HG02642 (cell line): ENCODE data around the gene JMJD4.

Experiments used
- ATAC-seq: cut with Tn5 transposase; IDR thresholded peaks from one replicate; pipeline ENCODE4 v1.9.1; 2021; ENCODE audit warnings: mild to moderate bottlenecking; ENCODE audit not compliant: unreplicated experiment, poor library complexity

JMJD4 gene

GRCh38 chr1:227753999-227754711, 19.1 kb upstream of the JMJD4 start:
- ATAC-seq: no peak

GRCh38 chr1:227749916-227750710, 15.0 kb upstream of the JMJD4 start:
- ATAC-seq: no peak

DNA sequence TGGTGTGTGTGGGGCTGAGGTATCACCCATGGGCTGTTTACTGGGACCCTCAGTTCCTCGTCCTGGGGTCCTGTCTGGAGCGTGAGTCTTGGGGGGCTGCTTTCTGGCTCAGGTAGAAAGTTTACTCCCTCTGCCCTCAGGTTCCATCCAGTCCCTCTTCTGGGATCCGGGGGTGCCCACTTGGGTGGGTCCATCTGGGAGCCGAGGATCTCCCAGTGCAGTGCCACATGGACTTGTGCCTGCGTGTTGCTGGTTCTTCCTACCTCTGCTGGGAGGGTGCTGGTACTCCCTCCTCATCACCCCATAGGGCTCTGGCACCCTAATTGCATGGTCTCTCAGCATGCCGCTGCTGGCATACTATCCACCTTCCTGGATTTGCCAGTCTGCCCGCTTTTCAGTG, 14.1 kb upstream of the JMJD4 start:
- ATAC-seq: no peak

DNA sequence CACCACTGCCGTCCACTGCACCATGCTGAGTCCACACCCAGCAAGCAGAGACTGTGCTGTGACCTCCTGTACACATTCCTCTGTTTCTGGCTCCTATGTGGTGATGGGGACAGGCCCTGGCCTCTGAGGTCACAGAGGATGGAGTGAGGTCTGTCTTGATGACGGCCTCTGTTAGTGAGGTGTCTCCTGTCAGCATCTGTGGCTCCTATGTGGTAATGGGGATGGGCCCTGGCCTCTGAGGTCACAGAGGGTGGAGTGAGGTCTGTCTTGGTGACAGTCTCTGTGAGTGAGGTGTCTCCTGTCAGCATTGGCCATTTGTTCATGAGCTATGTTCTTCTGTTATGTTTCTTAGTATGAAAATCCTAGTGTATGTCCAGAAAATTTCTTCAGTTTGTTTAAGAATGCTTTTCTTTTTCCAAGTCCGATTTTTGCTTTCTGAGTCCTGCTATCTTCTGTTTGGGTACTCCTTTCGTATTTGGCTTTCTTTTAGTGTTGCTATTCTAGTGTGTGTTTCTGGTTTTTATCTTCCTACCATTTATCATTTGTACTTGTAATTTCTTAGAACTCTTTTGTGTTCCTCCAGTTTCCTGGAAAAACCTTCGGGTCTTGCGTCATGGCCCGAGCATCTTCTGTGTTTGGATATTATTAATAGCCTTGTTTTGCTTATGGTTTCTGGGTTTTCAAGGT, 13.5 kb upstream of the JMJD4 start:
- no peak for ATAC-seq

GRCh38 chr1:227747948-227748495, 12.9 kb upstream of the JMJD4 start:
- no peak for ATAC-seq

DNA sequence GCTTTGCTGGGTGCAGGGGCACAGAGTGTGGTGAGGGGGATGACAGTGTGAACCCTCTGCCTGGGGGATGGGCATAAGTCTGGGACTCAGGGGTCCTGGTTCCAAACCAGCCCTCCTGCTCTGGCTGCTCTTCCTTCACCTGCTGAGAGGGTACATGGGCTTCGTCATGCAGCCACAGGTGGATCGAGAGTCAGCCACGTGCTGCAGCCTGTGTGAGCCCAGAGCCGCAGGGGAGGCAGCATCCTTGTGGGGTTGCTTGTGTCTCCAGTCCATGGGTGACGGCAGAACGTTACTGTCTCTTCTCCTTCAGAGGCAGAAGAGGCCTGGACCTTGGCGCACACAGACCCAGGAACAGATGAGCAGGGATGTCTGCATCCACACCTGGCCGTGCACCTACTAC, 12.3 kb upstream of the JMJD4 start:
- no peak for ATAC-seq

DNA sequence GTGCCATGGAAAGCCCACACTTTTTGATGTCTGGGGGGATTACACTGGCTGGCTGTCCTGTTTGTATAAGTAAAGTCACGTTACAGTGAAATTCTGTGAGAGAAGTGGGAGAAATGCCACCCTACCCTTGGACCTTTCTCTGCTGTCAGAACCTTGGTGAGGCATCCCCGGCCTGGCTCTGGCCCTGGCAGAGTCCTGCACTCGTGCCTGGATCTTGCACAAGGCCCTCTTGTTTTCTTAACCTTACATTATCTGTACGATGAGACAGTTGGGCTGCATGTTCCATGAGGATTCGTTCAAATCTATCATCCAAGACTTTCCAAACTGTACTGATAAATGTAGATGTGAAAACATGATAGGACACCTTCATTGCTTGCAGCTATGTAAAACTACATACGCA, 11.6 kb upstream of the JMJD4 start:
- ATAC-seq: no peak

DNA sequence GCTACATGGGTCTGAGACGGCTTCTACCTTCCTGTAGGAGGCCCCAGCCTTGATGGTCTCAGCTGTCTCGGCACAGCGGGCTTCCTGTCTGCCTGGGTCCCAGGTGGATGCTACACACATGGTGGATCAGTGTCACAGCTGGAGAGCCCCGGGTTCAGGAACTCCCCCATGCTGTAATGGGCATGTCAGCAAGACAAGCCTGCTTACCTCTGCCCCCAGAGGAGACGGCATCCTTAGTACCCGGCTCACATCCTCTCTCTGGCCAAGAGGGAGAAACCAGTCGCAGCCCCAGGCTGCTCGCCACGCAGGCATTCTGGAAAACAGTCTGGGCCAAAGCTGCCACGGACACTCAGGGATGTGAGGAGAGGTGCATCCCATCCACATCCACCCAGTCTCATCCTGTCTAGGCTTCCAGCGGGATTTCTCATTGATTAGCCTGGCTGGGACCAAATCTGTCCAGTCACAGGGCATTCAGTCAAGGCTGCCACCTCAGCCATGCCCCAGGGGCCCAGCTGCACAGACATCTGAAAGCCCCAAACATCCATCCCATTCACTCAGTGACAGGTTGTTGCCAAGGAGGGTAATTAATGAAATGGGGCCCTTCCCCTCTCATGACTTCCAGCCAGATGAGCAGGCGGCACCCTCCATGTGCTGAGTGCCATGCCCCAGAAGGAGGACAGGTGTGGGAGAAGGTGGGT, 10.6 kb upstream of the JMJD4 start:
- ATAC-seq: no peak

- ATAC-seq: no peak
These were observed 9.6 kb upstream of the JMJD4 start for GRCh38 chr1:227744668-227745067.

GRCh38 chr1:227742738-227743715, 7.9 kb upstream of the JMJD4 start:
- ATAC-seq: no peak

GRCh38 chr1:227741166-227741870, 6.2 kb upstream of the JMJD4 start:
- no peak for ATAC-seq

DNA sequence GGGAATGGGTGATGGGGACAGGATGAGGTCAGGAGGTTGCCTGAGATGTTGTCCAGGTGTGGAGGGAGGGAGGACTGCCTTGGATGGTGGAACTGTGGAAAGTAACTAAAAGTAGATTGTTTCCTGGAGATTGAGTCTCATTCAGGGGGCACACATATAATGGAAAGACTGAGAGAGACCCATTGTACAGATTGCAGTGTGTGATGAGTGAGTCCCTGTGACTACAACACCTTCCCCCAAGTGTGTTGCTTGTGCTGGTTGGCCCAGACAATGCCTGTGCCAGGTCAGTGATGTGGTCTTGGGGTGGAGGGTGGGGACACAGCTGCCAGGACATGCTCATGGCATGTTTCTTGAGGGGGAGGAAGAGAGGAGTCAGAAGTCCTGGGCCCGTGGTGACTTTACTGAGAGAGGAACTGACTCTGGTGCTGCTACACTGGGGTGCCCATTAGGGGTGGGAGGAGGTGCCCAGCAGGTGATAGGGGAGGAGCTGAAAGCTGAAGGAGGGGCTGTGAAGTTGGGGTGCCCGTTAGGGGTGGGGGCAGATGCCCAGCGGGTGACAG, 5.4 kb upstream of the JMJD4 start:
- no peak for ATAC-seq

DNA sequence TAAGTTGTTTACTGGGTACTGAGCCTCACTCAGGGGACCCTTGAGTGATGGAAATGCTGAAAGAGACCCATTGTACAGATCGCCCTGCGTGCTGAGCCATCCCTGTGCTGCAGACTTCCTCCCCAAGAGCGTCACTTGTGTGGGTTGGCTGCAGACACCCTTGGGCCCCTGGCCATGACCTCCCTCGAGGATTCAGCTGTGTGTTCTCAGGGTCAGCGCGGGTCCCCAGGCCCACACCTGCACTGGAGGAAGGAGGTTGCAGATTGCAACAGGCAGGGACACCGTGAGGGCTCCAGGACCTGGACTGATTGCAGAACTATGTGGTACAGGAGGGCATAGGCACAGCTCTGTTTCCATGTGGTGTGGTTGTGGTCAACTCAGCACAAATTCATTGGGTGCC, 4.5 kb upstream of the JMJD4 start:
- ATAC-seq: no peak

GRCh38 chr1:227738820-227739219, 3.7 kb upstream of the JMJD4 start:
- ATAC-seq: no peak

- no peak for ATAC-seq
These were observed 1.8 kb upstream of the JMJD4 start for GRCh38 chr1:227736814-227737432.

- peak; percentile 43 for ATAC-seq
These were observed 610 bp upstream of the JMJD4 start for GRCh38 chr1:227735539-227736285.

- ATAC-seq: peak; percentile 0
These were observed 601 bp downstream of the JMJD4 start for GRCh38 chr1:227734546-227734855.
